Fibroblast of lung (primary cell): ENCODE results near the gene NCK2.

Experiments used
- CTCF ChIP-seq, 2 donors: IDR thresholded peaks in 1 of 2; conservative IDR thresholded peaks in 1 of 2; 1 replicate in 1 of 2; 2 replicates in 1 of 2; pipeline ENCODE4 v1.5.1; 2011 to 2012; ENCODE audit warnings: low read length in 2 of 2, control low read depth in 1 of 2, inconsistent platforms in 1 of 2, low read depth in 1 of 2, mild to moderate bottlenecking in 1 of 2
- EZH2 ChIP-seq: IDR thresholded peaks from 2 replicates; pipeline ENCODE4 v1.5.1; 2012; ENCODE audit warnings: low read length, control low read depth, mild to moderate bottlenecking; ENCODE audit errors: missing control alignments

DNA sequence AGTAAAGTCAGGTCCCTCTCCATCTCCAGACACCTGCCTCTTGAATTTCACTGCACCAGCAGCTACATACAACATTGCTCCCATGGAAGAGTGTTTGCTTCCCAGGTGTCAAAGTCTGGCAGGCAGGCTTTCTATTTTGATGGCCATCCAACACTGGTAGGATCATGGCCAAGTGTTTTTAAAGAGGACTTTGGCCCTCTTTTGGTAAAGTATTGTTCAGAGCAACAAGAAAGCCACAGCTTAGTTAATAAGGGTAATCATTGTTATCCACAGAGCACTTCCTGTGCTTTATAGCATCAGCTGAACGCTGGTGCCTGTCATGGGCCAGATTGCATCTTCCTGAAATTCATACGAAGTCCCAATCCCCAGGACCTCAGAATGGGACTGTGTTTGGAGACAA is 133.2 kb downstream of the NCK2 start:
- TF ChIP-seq CTCF (conservative IDR thresholded peaks at IDR 0.05 in 1 of 2, IDR thresholded peaks at IDR 0.05 in 1 of 2; ENCODE audit: low read depth in 1 of 2, low read length in 2 of 2) (no peak), EZH2 (no peak)
